ENCODE data around the gene SPTBN5. TPM values are rescaled to one million over a fixed set of nuclear protein-coding genes. Genes with fewer than 3 reads are reported as not detected.
A peak's percentile ranks its signal among the peaks of the same experiment; 100 is the strongest.

SPTBN5 gene
- total RNA-seq, 1 donor from 2014 or later = 1.9 TPM

- intact Hi-C loops (cut with micrococcal nuclease) = no loop called here
- Mint-ChIP-seq H3K9me3 (no peaks in the 10 kb centered on the region), H3K27me3 (ENCODE audit: insufficient read depth) (no peaks in the 10 kb centered on the region), H3K4me1 (ENCODE audit: low read depth) (peaks cover 55% of the 10 kb centered on the region), H3K27ac (no peak overlapping the region), H3K4me3 (no peak overlapping the region), H3K36me3 (ENCODE audit: low read depth) (peaks cover 28% of the 10 kb centered on the region)
- DNase-seq (ENCODE audit: low spot score) = no peak
Observed at GRCh38 chr15:41922353-41922752, 28.5 kb upstream of the SPTBN5 start.

GRCh38 chr15:41921639-41922038, 27.8 kb upstream of the SPTBN5 start:
- Mint-ChIP-seq H3K4me1 (ENCODE audit: low read depth) (peaks cover 54% of the 10 kb centered on the region), H3K36me3 (ENCODE audit: low read depth) (peaks cover 29% of the 10 kb centered on the region), H3K9me3 (no peaks in the 10 kb centered on the region), H3K27ac (no peak overlapping the region), H3K4me3 (no peak overlapping the region), H3K27me3 (ENCODE audit: insufficient read depth) (no peaks in the 10 kb centered on the region)
- DNase-seq (ENCODE audit: low spot score) = no peak
- intact Hi-C loops (cut with micrococcal nuclease) = no loop called here

GRCh38 chr15:41921167-41921566, 27.3 kb upstream of the SPTBN5 start:
- Mint-ChIP-seq H3K4me1 (ENCODE audit: low read depth) (peaks cover 54% of the 10 kb centered on the region), H3K27me3 (ENCODE audit: insufficient read depth) (no peaks in the 10 kb centered on the region), H3K4me3 (no peak overlapping the region), H3K36me3 (ENCODE audit: low read depth) (peaks cover 32% of the 10 kb centered on the region), H3K27ac (peak overlapping the region; percentile 30), H3K9me3 (no peaks in the 10 kb centered on the region)
- intact Hi-C loops (cut with micrococcal nuclease) = no loop called here
- DNase-seq (ENCODE audit: low spot score) = no peak

- H3K4me1 Mint-ChIP-seq (ENCODE audit: low read depth) = peaks cover 51% of the 10 kb centered on the region
- DNase-seq (ENCODE audit: low spot score) = no peak
- no peak overlapping the region for H3K27ac Mint-ChIP-seq
- H3K36me3 Mint-ChIP-seq (ENCODE audit: low read depth) = peaks cover 38% of the 10 kb centered on the region
- no peaks in the 10 kb centered on the region for H3K9me3 Mint-ChIP-seq
- H3K27me3 Mint-ChIP-seq (ENCODE audit: insufficient read depth) = no peaks in the 10 kb centered on the region
- no peak overlapping the region for H3K4me3 Mint-ChIP-seq
- intact Hi-C loops (cut with micrococcal nuclease) = no loop called here
Observed at GRCh38 chr15:41919954-41920538, 26.2 kb upstream of the SPTBN5 start.

- DNase-seq (ENCODE audit: low spot score) = no peak
- Mint-ChIP-seq H3K4me3 (no peak overlapping the region), H3K27ac (no peak overlapping the region), H3K9me3 (no peaks in the 10 kb centered on the region), H3K4me1 (ENCODE audit: low read depth) (peaks cover 48% of the 10 kb centered on the region), H3K36me3 (ENCODE audit: low read depth) (peaks cover 36% of the 10 kb centered on the region), H3K27me3 (ENCODE audit: insufficient read depth) (no peaks in the 10 kb centered on the region)
- intact Hi-C loops (cut with micrococcal nuclease) = no loop called here
Observed at GRCh38 chr15:41919201-41919820, 25.5 kb upstream of the SPTBN5 start.

GRCh38 chr15:41918506-41919126, 24.8 kb upstream of the SPTBN5 start:
- Mint-ChIP-seq H3K9me3 (no peaks in the 10 kb centered on the region), H3K4me1 (ENCODE audit: low read depth) (peaks cover 41% of the 10 kb centered on the region), H3K27me3 (ENCODE audit: insufficient read depth) (no peaks in the 10 kb centered on the region), H3K36me3 (ENCODE audit: low read depth) (peaks cover 39% of the 10 kb centered on the region), H3K27ac (no peak overlapping the region), H3K4me3 (no peak overlapping the region)
- DNase-seq (ENCODE audit: low spot score) = no peak
- intact Hi-C loops (cut with micrococcal nuclease) = no loop called here

GRCh38 chr15:41917767-41918430, 24.0 kb upstream of the SPTBN5 start:
- H3K36me3 Mint-ChIP-seq (ENCODE audit: low read depth) = peaks cover 39% of the 10 kb centered on the region

GRCh38 chr15:41915255-41915994, 21.6 kb upstream of the SPTBN5 start:
- Mint-ChIP-seq H3K9me3 (no peaks in the 10 kb centered on the region), H3K4me3 (no peak overlapping the region), H3K4me1 (ENCODE audit: low read depth) (peaks cover 19% of the 10 kb centered on the region), H3K27me3 (ENCODE audit: insufficient read depth) (no peaks in the 10 kb centered on the region), H3K36me3 (ENCODE audit: low read depth) (peaks cover 34% of the 10 kb centered on the region), H3K27ac (no peak overlapping the region)
- DNase-seq (ENCODE audit: low spot score) = no peak
- intact Hi-C loops (cut with micrococcal nuclease) = no loop called here

More at GRCh38 chr15:41917767-41918430, 24.0 kb upstream of the SPTBN5 start:
- no peak overlapping the region for H3K4me3 Mint-ChIP-seq
- H3K27me3 Mint-ChIP-seq (ENCODE audit: insufficient read depth) = no peaks in the 10 kb centered on the region
- H3K4me1 Mint-ChIP-seq (ENCODE audit: low read depth) = peaks cover 34% of the 10 kb centered on the region
- intact Hi-C loops (cut with micrococcal nuclease) = no loop called here
- H3K9me3 Mint-ChIP-seq = no peaks in the 10 kb centered on the region
- H3K27ac Mint-ChIP-seq = no peak overlapping the region
- DNase-seq (ENCODE audit: low spot score) = no peak

- Mint-ChIP-seq H3K4me1 (ENCODE audit: low read depth) (peaks cover 16% of the 10 kb centered on the region), H3K36me3 (ENCODE audit: low read depth) (peaks cover 35% of the 10 kb centered on the region)
Observed at GRCh38 chr15:41914411-41914810, 20.6 kb upstream of the SPTBN5 start.

GRCh38 chr15:41913256-41913655, 19.4 kb upstream of the SPTBN5 start:
- DNase-seq (ENCODE audit: low spot score) = no peak

More at GRCh38 chr15:41914411-41914810, 20.6 kb upstream of the SPTBN5 start:
- intact Hi-C loops (cut with micrococcal nuclease) = no loop called here
- Mint-ChIP-seq H3K4me3 (no peak overlapping the region), H3K9me3 (no peaks in the 10 kb centered on the region), H3K27ac (no peak overlapping the region), H3K27me3 (ENCODE audit: insufficient read depth) (no peaks in the 10 kb centered on the region)
- no peak for DNase-seq (ENCODE audit: low spot score)

GRCh38 chr15:41911691-41912345, 18.0 kb upstream of the SPTBN5 start:
- no peak overlapping the region for H3K27ac Mint-ChIP-seq
- no peaks in the 10 kb centered on the region for H3K27me3 Mint-ChIP-seq (ENCODE audit: insufficient read depth)

More at GRCh38 chr15:41913256-41913655, 19.4 kb upstream of the SPTBN5 start:
- Mint-ChIP-seq H3K27me3 (ENCODE audit: insufficient read depth) (no peaks in the 10 kb centered on the region), H3K36me3 (ENCODE audit: low read depth) (peaks cover 33% of the 10 kb centered on the region), H3K4me3 (no peak overlapping the region), H3K4me1 (ENCODE audit: low read depth) (peaks cover 16% of the 10 kb centered on the region), H3K9me3 (no peaks in the 10 kb centered on the region), H3K27ac (no peak overlapping the region)
- intact Hi-C loops (cut with micrococcal nuclease) = no loop called here

GRCh38 chr15:41908736-41909461, 15.0 kb upstream of the SPTBN5 start:
- no peak for DNase-seq (ENCODE audit: low spot score)
- Mint-ChIP-seq H3K27ac (no peak overlapping the region), H3K9me3 (peaks cover 4% of the 10 kb centered on the region), H3K27me3 (ENCODE audit: insufficient read depth) (no peaks in the 10 kb centered on the region), H3K36me3 (ENCODE audit: low read depth) (peaks cover 32% of the 10 kb centered on the region), H3K4me1 (ENCODE audit: low read depth) (peaks cover 8% of the 10 kb centered on the region), H3K4me3 (no peak overlapping the region)
- intact Hi-C loops (cut with micrococcal nuclease) = loop anchor here (10.0 kb wide), 2 partner anchors 214 to 344 kb away; no protein-coding TSS in a partner anchor

More at GRCh38 chr15:41911691-41912345, 18.0 kb upstream of the SPTBN5 start:
- H3K9me3 Mint-ChIP-seq = no peaks in the 10 kb centered on the region
- H3K4me3 Mint-ChIP-seq = no peak overlapping the region
- intact Hi-C loops (cut with micrococcal nuclease) = no loop called here
- peaks cover 7% of the 10 kb centered on the region for H3K4me1 Mint-ChIP-seq (ENCODE audit: low read depth)
- peaks cover 38% of the 10 kb centered on the region for H3K36me3 Mint-ChIP-seq (ENCODE audit: low read depth)
- DNase-seq (ENCODE audit: low spot score) = no peak

Measured in activated T-helper 1 cell treated with anti-CD3 and anti-CD28 coated beads, Interleukin-12 subunit alpha, Interleukin-12 subunit beta, Interleukin-2, Interleukin-4 antibody, amounts not matched to agents 30 ng/mL and 10 ng/mL and 1 ng/mL, durations not matched to agents 14 hours and 24 hours and 36 hours (primary cell).